Breast epithelium (tissue), 3 donors: ENCODE measurements around the gene TRAIP.

Experiments used
- POLR2A ChIP-seq: fragments of 450-650 bp; IDR thresholded peaks from one replicate; pipeline ENCODE4 v1.6.1; 2016; ENCODE audit warnings: antibody characterized with exemption, mild to moderate bottlenecking, moderate library complexity
- POLR2AphosphoS5 ChIP-seq, 3 donors: sonication (generic); formaldehyde crosslinking; IDR thresholded peaks; one replicate each; pipeline ENCODE4 v1.6.1; 2017; ENCODE audit warnings: antibody characterized with exemption in 3 of 3

DNA sequence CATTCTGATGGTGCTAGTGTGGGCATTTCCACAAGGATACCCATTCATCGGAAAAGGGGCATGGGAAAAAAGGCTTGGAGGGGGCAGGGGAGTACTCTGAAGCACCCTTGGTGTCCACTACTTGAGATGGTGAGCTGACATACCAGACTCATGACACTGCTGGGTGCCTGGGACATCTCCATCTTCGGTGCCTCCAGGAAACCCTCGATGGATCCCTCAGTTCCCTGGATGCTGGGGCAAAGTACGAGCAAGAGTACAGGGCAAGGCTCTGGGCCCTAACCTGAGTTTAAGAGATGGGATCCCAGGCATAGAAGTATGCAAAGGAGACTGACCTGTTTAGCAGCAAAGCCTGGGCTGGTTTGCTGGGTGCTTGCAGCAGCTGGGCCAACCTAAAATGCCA lies 64.8 kb downstream of the TRAIP start:
- TF ChIP-seq POLR2AphosphoS5 (IDR thresholded peaks at IDR 0.05) = no peak
- TF ChIP-seq POLR2A = no peak
